ENCODE measurements around the gene FUBP3. TPM values are rescaled to one million over a fixed set of nuclear protein-coding genes. Genes with fewer than 3 reads are reported as not detected.
A peak's percentile ranks its signal among the peaks of the same experiment; 100 is the strongest.

FUBP3 gene
- total and polyA plus RNA-seq, 4 donors = 22.9 to 44.6 (median 35.1) TPM

GRCh38 chr9:130576176-130576575, 3.2 kb upstream of the FUBP3 start:
- ATAC-seq (ENCODE audit: insufficient read depth, low FRiP score) (no peak), DNase-seq (no peak)
- H3K9ac ChIP-seq (ENCODE audit: insufficient read depth in 1 of 2, low read length in 2 of 2) = peak overlapping the region in 1 of 2 donors; percentile 23
- H3K4me1 ChIP-seq (ENCODE audit: control insufficient read depth in 5 of 5, insufficient read depth in 5 of 5, low read length in 5 of 5) = peaks cover 0 to 12% (median 10%) of the 10 kb centered on the region in 5 donors
- H3K27me3 ChIP-seq (ENCODE audit: control insufficient read depth in 3 of 3, insufficient read depth in 3 of 3, low read length in 2 of 3) = no peaks in the 10 kb centered on the region
- no peaks in the 10 kb centered on the region for H3K9me3 ChIP-seq (ENCODE audit: control insufficient read depth in 4 of 4, insufficient read depth in 3 of 4, low read length in 3 of 4)
- 52 to 59% methylated on average over 4 of the region's 4 CpGs for WGBS, 2 donors
- no peak overlapping the region for H3K27ac ChIP-seq (ENCODE audit: low read depth in 1 of 2, low read length in 1 of 2)
- no peak overlapping the region for H3K4me3 ChIP-seq
- TF ChIP-seq CTCF (IDR thresholded peaks at IDR 0.05; ENCODE audit: control extremely low read depth, extremely low read depth) = no peak
- H3K36me3 ChIP-seq (ENCODE audit: control insufficient read depth in 4 of 4, insufficient read depth in 4 of 4, low read length in 4 of 4) = peaks cover 0 to 5% (median 4%) of the 10 kb centered on the region in 4 donors

- Histone ChIP-seq H3K27ac (ENCODE audit: low read depth in 1 of 2, low read length in 1 of 2) (peak overlapping the region; percentile 94 to 96), H3K4me3 (peak overlapping the region; percentile 100), H3K36me3 (ENCODE audit: control insufficient read depth in 4 of 4, insufficient read depth in 4 of 4, low read length in 4 of 4) (peaks cover 0 to 15% (median 6%) of the 10 kb centered on the region in 4 donors), H3K27me3 (ENCODE audit: control insufficient read depth in 3 of 3, insufficient read depth in 3 of 3, low read length in 2 of 3) (no peaks in the 10 kb centered on the region), H3K9me3 (ENCODE audit: control insufficient read depth in 4 of 4, insufficient read depth in 3 of 4, low read length in 3 of 4) (no peaks in the 10 kb centered on the region), H3K4me1 (ENCODE audit: control insufficient read depth in 5 of 5, insufficient read depth in 5 of 5, low read length in 5 of 5) (peaks cover 0 to 15% (median 10%) of the 10 kb centered on the region in 5 donors), H3K9ac (ENCODE audit: insufficient read depth in 1 of 2, low read length in 2 of 2) (peak overlapping the region; percentile 90 to 91)
- no peak for TF ChIP-seq CTCF (IDR thresholded peaks at IDR 0.05; ENCODE audit: control extremely low read depth, extremely low read depth)
- peak in 1 of 3 donors; percentile 5 for DNase-seq
- 2 to 3% methylated on average over 34 to 40 of the region's 40 CpGs for WGBS, 2 donors
- peak; percentile 59 for ATAC-seq (ENCODE audit: insufficient read depth, low FRiP score)
Observed at GRCh38 chr9:130579738-130580463, 524 bp downstream of the FUBP3 start.

GRCh38 chr9:130581766-130582165, 2.4 kb downstream of the FUBP3 start:
- Histone ChIP-seq H3K9ac (ENCODE audit: insufficient read depth in 1 of 2, low read length in 2 of 2) (no peak overlapping the region), H3K4me3 (no peak overlapping the region), H3K36me3 (ENCODE audit: control insufficient read depth in 4 of 4, insufficient read depth in 4 of 4, low read length in 4 of 4) (peaks cover 0 to 15% (median 7%) of the 10 kb centered on the region in 4 donors), H3K9me3 (ENCODE audit: control insufficient read depth in 4 of 4, insufficient read depth in 3 of 4, low read length in 3 of 4) (no peaks in the 10 kb centered on the region), H3K4me1 (ENCODE audit: control insufficient read depth in 5 of 5, insufficient read depth in 5 of 5, low read length in 5 of 5) (peaks cover 0 to 21% (median 10%) of the 10 kb centered on the region in 5 donors), H3K27me3 (ENCODE audit: control insufficient read depth in 3 of 3, insufficient read depth in 3 of 3, low read length in 2 of 3) (no peaks in the 10 kb centered on the region), H3K27ac (ENCODE audit: low read depth in 1 of 2, low read length in 1 of 2) (no peak overlapping the region)
- 89 to 94% methylated on average over 3 of the region's 3 CpGs for WGBS, 2 donors
- ATAC-seq (ENCODE audit: insufficient read depth, low FRiP score) (no peak), DNase-seq (no peak)
- TF ChIP-seq CTCF (IDR thresholded peaks at IDR 0.05; ENCODE audit: control extremely low read depth, extremely low read depth) = no peak
